OCI-LY3 (cell line): ENCODE measurements around the gene SRP19.
A peak's percentile ranks its signal among the peaks of the same experiment; 100 is the strongest.

Experiments used
- H2AFZ ChIP-seq: fragments of 200-600, 300-600 bp; shearing (Covaris generic); 2 replicates; pipeline ENCODE4 v1.6.0; 2014; ENCODE audit warnings: antibody characterized with exemption, low read depth, low read length
- H3K27ac ChIP-seq: fragments of 200-600, 300-600 bp; sonication (generic); 2 replicates; pipeline ENCODE4 v1.5.1; 2014; ENCODE audit warnings: mild to moderate bottlenecking, low read length, moderate library complexity, mixed read lengths
- H3K27me3 ChIP-seq: fragments of 200-600, 300-600 bp; sonication (generic); 2 replicates; pipeline ENCODE4 v1.6.1; 2014; ENCODE audit warnings: low read depth, low read length, mixed read lengths
- H3K36me3 ChIP-seq: fragments of 200-600, 300-600 bp; sonication (generic); replicated peaks from 2 replicates; pipeline ENCODE3; 2014; ENCODE audit warnings: low read depth, low read length, mixed read lengths
- H3K4me1 ChIP-seq: fragments of 300-600, 200-600 bp; sonication (generic); 2 replicates; pipeline ENCODE4 v1.6.1; 2014; ENCODE audit warnings: low read length, mixed read lengths
- H3K4me2 ChIP-seq: fragments of 200-600, 300-600 bp; sonication (generic); 2 replicates; pipeline ENCODE4 v1.6.1; 2014; ENCODE audit warnings: low read length, mixed read lengths
- H3K4me3 ChIP-seq: fragments of 300-600, 200-600 bp; sonication (generic); 2 replicates; pipeline ENCODE4 v1.5.1; 2014; ENCODE audit warnings: antibody characterized with exemption, mild to moderate bottlenecking, low read length, moderate library complexity
- H3K79me2 ChIP-seq: fragments of 300-600, 200-600 bp; shearing (Covaris generic); 2 replicates; pipeline ENCODE4 v1.6.1; 2014; ENCODE audit warnings: mild to moderate bottlenecking, low read length, mixed read lengths
- H3K9ac ChIP-seq: fragments of 300-600, 200-600 bp; shearing (Covaris generic); 2 replicates; pipeline ENCODE4 v1.6.0; 2014; ENCODE audit warnings: mild to moderate bottlenecking, low read length, moderate library complexity
- H3K9me3 ChIP-seq: fragments of 200-600, 300-600 bp; shearing (Covaris generic); 2 replicates; pipeline ENCODE4 v1.6.1; 2014; ENCODE audit warnings: low read length, mixed read lengths; ENCODE audit not compliant: insufficient read depth
- H4K20me1 ChIP-seq: fragments of 200-600, 300-600 bp; sonication (generic); 2 replicates; pipeline ENCODE4 v1.6.1; 2016; ENCODE audit warnings: low read length, mixed read lengths; ENCODE audit not compliant: insufficient read depth
- CTCF ChIP-seq: fragments of 200-600, 300-600 bp; sonication (generic); IDR thresholded peaks from 2 replicates; pipeline ENCODE4 v1.5.1; 2014; ENCODE audit warnings: antibody characterized with exemption, low read length, low read depth
- EZH2phosphoT487 ChIP-seq: fragments of 200-600 bp; shearing (Covaris generic); IDR thresholded peaks from 2 replicates; pipeline ENCODE4 v1.6.1; 2018; ENCODE audit warnings: antibody characterized with exemption, mixed run types, low read depth

SRP19 gene

GRCh38 chr5:112861638-112861985 lies 525 bp downstream of the SRP19 start:
- Histone ChIP-seq H3K27ac (peak overlapping the region; percentile 59), H4K20me1 (no peaks in the 10 kb centered on the region), H3K4me2 (peak overlapping the region; percentile 96), H3K79me2 (peaks cover 47% of the 10 kb centered on the region), H3K27me3 (no peaks in the 10 kb centered on the region), H3K36me3 (peaks cover 18% of the 10 kb centered on the region), H3K9ac (peak overlapping the region; percentile 92), H2AFZ (no peak overlapping the region), H3K9me3 (no peaks in the 10 kb centered on the region), H3K4me3 (peak overlapping the region; percentile 98), H3K4me1 (peaks cover 17% of the 10 kb centered on the region)
- TF ChIP-seq CTCF (no peak), EZH2phosphoT487 (no peak)

- Histone ChIP-seq H2AFZ (no peak overlapping the region), H3K36me3 (peaks cover 22% of the 10 kb centered on the region), H3K9me3 (no peaks in the 10 kb centered on the region), H3K4me1 (peaks cover 22% of the 10 kb centered on the region), H3K9ac (peak overlapping the region; percentile 92), H3K27me3 (no peaks in the 10 kb centered on the region), H3K4me2 (peak overlapping the region; percentile 96), H4K20me1 (no peaks in the 10 kb centered on the region), H3K4me3 (peak overlapping the region; percentile 98), H3K79me2 (peaks cover 49% of the 10 kb centered on the region), H3K27ac (no peak overlapping the region)
- TF ChIP-seq EZH2phosphoT487, result no peak
- no peak for TF ChIP-seq CTCF
Measured at GRCh38 chr5:112862085-112862484, 998 bp downstream of the SRP19 start.

- H3K9ac ChIP-seq, result no peak overlapping the region
- H3K9me3 ChIP-seq, result no peaks in the 10 kb centered on the region
- peaks cover 25% of the 10 kb centered on the region for H3K4me1 ChIP-seq
- H3K36me3 ChIP-seq, result peaks cover 33% of the 10 kb centered on the region
- H3K27ac ChIP-seq, result no peak overlapping the region
- no peak for TF ChIP-seq EZH2phosphoT487
- no peak for TF ChIP-seq CTCF
- H3K27me3 ChIP-seq, result no peaks in the 10 kb centered on the region
- H2AFZ ChIP-seq, result no peak overlapping the region
- no peak overlapping the region for H3K4me3 ChIP-seq
- no peaks in the 10 kb centered on the region for H4K20me1 ChIP-seq
- H3K79me2 ChIP-seq, result peaks cover 60% of the 10 kb centered on the region
- H3K4me2 ChIP-seq, result no peak overlapping the region
Measured at GRCh38 chr5:112863549-112863948, 2.5 kb downstream of the SRP19 start.

- H4K20me1 ChIP-seq, result 0 out of 2 replicates have a peak, but pooled peaks cover under 1% of the 10 kb centered on the region
Measured at GRCh38 chr5:112865128-112865527, 4.0 kb downstream of the SRP19 start.

More at GRCh38 chr5:112865128-112865527, 4.0 kb downstream of the SRP19 start:
- H3K4me2 ChIP-seq, result no peak overlapping the region
- H3K4me3 ChIP-seq, result no peak overlapping the region
- H3K27ac ChIP-seq, result no peak overlapping the region
- no peak overlapping the region for H2AFZ ChIP-seq
- no peak overlapping the region for H3K9ac ChIP-seq
- H3K79me2 ChIP-seq, result peaks cover 60% of the 10 kb centered on the region
- no peaks in the 10 kb centered on the region for H3K27me3 ChIP-seq
- no peaks in the 10 kb centered on the region for H3K9me3 ChIP-seq
- TF ChIP-seq CTCF (no peak), EZH2phosphoT487 (no peak)
- peaks cover 34% of the 10 kb centered on the region for H3K4me1 ChIP-seq
- H3K36me3 ChIP-seq, result peaks cover 33% of the 10 kb centered on the region
